ENCODE results near the gene DUSP6. TPM values are rescaled to one million over a fixed set of nuclear protein-coding genes. Genes with fewer than 3 reads are reported as not detected.

Gene DUSP6
- total and polyA plus RNA-seq, 3 experiments from 2014 or later: 3.8 to 24.8 (median 23.4) TPM

GRCh38 chr12:89359615-89360014 lies 7.3 kb upstream of the DUSP6 start:
- Histone ChIP-seq H3K9me3 (ENCODE audit: low read length) (no peaks in the 10 kb centered on the region), H3K4me3 (ENCODE audit: low read length) (no peak overlapping the region), H3K27ac (ENCODE audit: low read depth, low read length) (no peak overlapping the region), H3K4me1 (ENCODE audit: insufficient read depth, low read length) (peaks cover 9% of the 10 kb centered on the region), H3K36me3 (ENCODE audit: insufficient read depth, low read length) (no peaks in the 10 kb centered on the region), H3K27me3 (ENCODE audit: insufficient read depth, low read length, poor library complexity, severe bottlenecking) (no peaks in the 10 kb centered on the region)
- Mint-ChIP-seq H3K9me3 (no peaks in the 10 kb centered on the region), H3K36me3 (no peaks in the 10 kb centered on the region), H3K4me3 (no peak overlapping the region), H3K27ac (no peak overlapping the region), H3K4me1 (peaks cover 7 to 13% (median 12%) of the 10 kb centered on the region in 3 donors), H3K27me3 (peaks cover 0 to 13% of the 10 kb centered on the region in 2 donors)
- no peak for DNase-seq
- POLR2A ChIA-PET: no interaction called here
- CTCF ChIA-PET: no interaction called here

- H3K4me1 ChIP-seq (ENCODE audit: insufficient read depth, low read length): peaks cover 13% of the 10 kb centered on the region
- ChIA-PET CTCF (no interaction called here), POLR2A (no interaction called here)
- no peaks in the 10 kb centered on the region for H3K27me3 ChIP-seq (ENCODE audit: insufficient read depth, low read length, poor library complexity, severe bottlenecking)
- H3K9me3 ChIP-seq (ENCODE audit: low read length): no peaks in the 10 kb centered on the region
- no peak overlapping the region for H3K4me3 ChIP-seq (ENCODE audit: low read length)
- Mint-ChIP-seq H3K36me3 (no peaks in the 10 kb centered on the region), H3K9me3 (no peaks in the 10 kb centered on the region), H3K4me1 (peaks cover 11 to 18% (median 16%) of the 10 kb centered on the region in 3 donors), H3K27me3 (peaks cover 0 to 13% of the 10 kb centered on the region in 2 donors), H3K27ac (peak overlapping the region in 1 of 8 donors; percentile 29), H3K4me3 (no peak overlapping the region)
- no peaks in the 10 kb centered on the region for H3K36me3 ChIP-seq (ENCODE audit: insufficient read depth, low read length)
- H3K27ac ChIP-seq (ENCODE audit: low read depth, low read length): no peak overlapping the region
- no peak for DNase-seq
Observed at GRCh38 chr12:89358805-89359204, 6.5 kb upstream of the DUSP6 start.

GRCh38 chr12:89357297-89357730 lies 5.0 kb upstream of the DUSP6 start:
- DNase-seq: no peak
- no peaks in the 10 kb centered on the region for H3K36me3 Mint-ChIP-seq
- H3K4me1 ChIP-seq (ENCODE audit: insufficient read depth, low read length): peaks cover 17% of the 10 kb centered on the region
- no peaks in the 10 kb centered on the region for H3K27me3 ChIP-seq (ENCODE audit: insufficient read depth, low read length, poor library complexity, severe bottlenecking)
- H3K4me3 ChIP-seq (ENCODE audit: low read length): no peak overlapping the region
- ChIA-PET CTCF (interaction anchor here (0.9 kb wide), 1 partner anchor 338 kb away, joined by 3 read pairs; no protein-coding TSS in a partner anchor), POLR2A (no interaction called here)
- no peak overlapping the region for H3K27ac Mint-ChIP-seq
- no peaks in the 10 kb centered on the region for H3K9me3 Mint-ChIP-seq
- H3K9me3 ChIP-seq (ENCODE audit: low read length): no peaks in the 10 kb centered on the region
- H3K36me3 ChIP-seq (ENCODE audit: insufficient read depth, low read length): no peaks in the 10 kb centered on the region
- peaks cover 18 to 28% (median 25%) of the 10 kb centered on the region in 3 donors for H3K4me1 Mint-ChIP-seq
- H3K27me3 Mint-ChIP-seq: peaks cover 0 to 13% of the 10 kb centered on the region in 2 donors
- H3K4me3 Mint-ChIP-seq: no peak overlapping the region
- H3K27ac ChIP-seq (ENCODE audit: low read depth, low read length): no peak overlapping the region

GRCh38 chr12:89356069-89356665 lies 3.9 kb upstream of the DUSP6 start:
- no peaks in the 10 kb centered on the region for H3K36me3 ChIP-seq (ENCODE audit: insufficient read depth, low read length)
- H3K27ac Mint-ChIP-seq: no peak overlapping the region
- H3K4me3 ChIP-seq (ENCODE audit: low read length): no peak overlapping the region
- peaks cover 0 to 13% of the 10 kb centered on the region in 2 donors for H3K27me3 Mint-ChIP-seq
- POLR2A ChIA-PET: no interaction called here
- CTCF ChIA-PET: no interaction called here
- H3K27me3 ChIP-seq (ENCODE audit: insufficient read depth, low read length, poor library complexity, severe bottlenecking): no peaks in the 10 kb centered on the region
- H3K4me1 Mint-ChIP-seq: peaks cover 26 to 35% (median 29%) of the 10 kb centered on the region in 3 donors
- no peaks in the 10 kb centered on the region for H3K9me3 Mint-ChIP-seq
- H3K9me3 ChIP-seq (ENCODE audit: low read length): no peaks in the 10 kb centered on the region
- H3K4me1 ChIP-seq (ENCODE audit: insufficient read depth, low read length): peaks cover 17% of the 10 kb centered on the region
- peaks cover 0 to 2% (median 0%) of the 10 kb centered on the region in 3 donors for H3K36me3 Mint-ChIP-seq
- H3K27ac ChIP-seq (ENCODE audit: low read depth, low read length): no peak overlapping the region
- peak overlapping the region in 3 of 7 donors; percentile 47 to 95 (median 48) for H3K4me3 Mint-ChIP-seq
- no peak for DNase-seq

- Histone ChIP-seq H3K9me3 (ENCODE audit: low read length) (no peaks in the 10 kb centered on the region), H3K36me3 (ENCODE audit: insufficient read depth, low read length) (no peaks in the 10 kb centered on the region), H3K27ac (ENCODE audit: low read depth, low read length) (no peak overlapping the region), H3K4me3 (ENCODE audit: low read length) (no peak overlapping the region), H3K4me1 (ENCODE audit: insufficient read depth, low read length) (peaks cover 24% of the 10 kb centered on the region), H3K27me3 (ENCODE audit: insufficient read depth, low read length, poor library complexity, severe bottlenecking) (no peaks in the 10 kb centered on the region)
- Mint-ChIP-seq H3K9me3 (no peaks in the 10 kb centered on the region), H3K4me1 (peaks cover 32 to 42% (median 36%) of the 10 kb centered on the region in 3 donors), H3K36me3 (peaks cover 0 to 2% (median 0%) of the 10 kb centered on the region in 3 donors), H3K4me3 (peak overlapping the region; percentile 80 to 95 (median 87)), H3K27ac (peak overlapping the region in 3 of 8 donors; percentile 5 to 10 (median 5)), H3K27me3 (peaks cover 0 to 8% of the 10 kb centered on the region in 2 donors)
- POLR2A ChIA-PET: no interaction called here
- no peak for DNase-seq
- CTCF ChIA-PET: no interaction called here
Observed at GRCh38 chr12:89355243-89356068, 3.2 kb upstream of the DUSP6 start.

- no peak overlapping the region for H3K27ac ChIP-seq (ENCODE audit: low read depth, low read length)
- Mint-ChIP-seq H3K27me3 (peaks cover 0 to 8% of the 10 kb centered on the region in 2 donors), H3K27ac (peak overlapping the region in 6 of 8 donors; percentile 38 to 89 (median 77)), H3K4me1 (peaks cover 36 to 50% (median 44%) of the 10 kb centered on the region in 3 donors), H3K36me3 (peaks cover 0 to 2% (median 0%) of the 10 kb centered on the region in 3 donors), H3K4me3 (peak overlapping the region; percentile 80 to 95 (median 87)), H3K9me3 (no peaks in the 10 kb centered on the region)
- peak in 1 of 5 donors; percentile 21 for DNase-seq
- H3K27me3 ChIP-seq (ENCODE audit: insufficient read depth, low read length, poor library complexity, severe bottlenecking): no peaks in the 10 kb centered on the region
- CTCF ChIA-PET: interaction anchor here (1.1 to 1.5 kb wide), 2 partner anchors 8 to 22 kb away, joined by 3 to 4 read pairs; no protein-coding TSS in a partner anchor
- H3K4me1 ChIP-seq (ENCODE audit: insufficient read depth, low read length): peaks cover 30% of the 10 kb centered on the region
- POLR2A ChIA-PET: no interaction called here
- H3K4me3 ChIP-seq (ENCODE audit: low read length): peak overlapping the region; percentile 66
- no peaks in the 10 kb centered on the region for H3K36me3 ChIP-seq (ENCODE audit: insufficient read depth, low read length)
- H3K9me3 ChIP-seq (ENCODE audit: low read length): no peaks in the 10 kb centered on the region
Observed at GRCh38 chr12:89354612-89355067, 2.3 kb upstream of the DUSP6 start.

GRCh38 chr12:89353823-89354611 lies 1.7 kb upstream of the DUSP6 start:
- no peaks in the 10 kb centered on the region for H3K36me3 ChIP-seq (ENCODE audit: insufficient read depth, low read length)
- Mint-ChIP-seq H3K9me3 (no peaks in the 10 kb centered on the region), H3K27me3 (peaks cover 0 to 2% of the 10 kb centered on the region in 2 donors), H3K27ac (peak overlapping the region; percentile 38 to 89 (median 78)), H3K36me3 (peaks cover 0 to 2% (median 0%) of the 10 kb centered on the region in 3 donors), H3K4me1 (peaks cover 36 to 56% (median 50%) of the 10 kb centered on the region in 3 donors), H3K4me3 (peak overlapping the region; percentile 80 to 95 (median 87))
- H3K4me1 ChIP-seq (ENCODE audit: insufficient read depth, low read length): peaks cover 30% of the 10 kb centered on the region
- no peaks in the 10 kb centered on the region for H3K27me3 ChIP-seq (ENCODE audit: insufficient read depth, low read length, poor library complexity, severe bottlenecking)
- H3K4me3 ChIP-seq (ENCODE audit: low read length): peak overlapping the region; percentile 66
- H3K27ac ChIP-seq (ENCODE audit: low read depth, low read length): peak overlapping the region; percentile 45
- ChIA-PET CTCF (interaction anchor here (1.1 to 1.5 kb wide), 2 partner anchors 9 to 21 kb away, joined by 3 to 4 read pairs; no protein-coding TSS in a partner anchor), POLR2A (interaction anchor here (0.6 kb wide), 1 partner anchor 9 kb away, joined by 3 read pairs; no protein-coding TSS in a partner anchor)
- H3K9me3 ChIP-seq (ENCODE audit: low read length): no peaks in the 10 kb centered on the region
- peak; percentile 44 to 72 (median 64) for DNase-seq

All from CD8-positive, alpha-beta memory T cell (primary cell).